ENCODE results near the gene AMOTL2.
A peak's percentile ranks its signal among the peaks of the same experiment; 100 is the strongest.

AMOTL2 gene

DNA sequence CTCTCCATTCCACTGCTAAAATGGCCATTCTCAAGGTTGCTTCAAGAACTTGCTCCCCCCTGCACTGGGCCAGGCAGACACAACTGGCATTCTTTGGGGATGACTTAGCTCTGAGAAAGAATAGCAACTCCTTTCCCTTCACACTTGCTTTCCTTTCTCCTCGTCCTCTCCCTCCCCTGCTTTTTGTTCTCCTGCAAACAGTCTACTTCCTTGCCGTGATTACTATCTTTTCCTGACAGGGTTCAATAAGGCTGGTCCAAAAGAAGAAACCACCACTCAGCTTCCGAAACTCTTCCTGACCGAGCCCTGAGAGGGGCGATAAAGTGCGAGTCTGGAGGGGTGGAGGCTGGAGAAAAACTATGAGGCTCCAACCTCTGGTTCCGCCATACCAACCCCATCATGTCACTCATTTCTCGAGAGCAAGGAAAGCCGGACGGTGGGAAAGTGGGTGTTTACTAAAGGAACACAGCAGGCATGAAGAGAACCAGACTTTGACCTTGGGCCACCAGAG lies 5.0 kb downstream of the AMOTL2 start:
- H2BK12ac ChIP-seq (ENCODE audit: low read length in 2 of 2), result no peak overlapping the region
- H3K14ac ChIP-seq (ENCODE audit: low read length in 2 of 2), result no peak overlapping the region
- H3K79me1 ChIP-seq (replicated peaks; ENCODE audit: low read length, poor library complexity, severe bottlenecking), result no peaks in the 10 kb centered on the region
- H3K27me3 ChIP-seq (ENCODE audit: control insufficient read depth in 1 of 2, insufficient read depth in 1 of 2, low read length in 2 of 2), result no peaks in the 10 kb centered on the region
- peak overlapping the region in 1 of 2 experiments; percentile 83 for H3K4me3 ChIP-seq (ENCODE audit: insufficient read depth in 1 of 2, low read depth in 1 of 2, low read length in 2 of 2)
- peak overlapping the region; percentile 99 for H3K9ac ChIP-seq (ENCODE audit: low read length)
- no peak overlapping the region for H2BK120ac ChIP-seq (ENCODE audit: low read depth, low read length)
- H3K23ac ChIP-seq (ENCODE audit: low read length in 2 of 2), result no peak overlapping the region
- peaks cover 66 to 73% of the 10 kb centered on the region in 2 experiments for H3K36me3 ChIP-seq (ENCODE audit: control insufficient read depth in 1 of 2, insufficient read depth in 2 of 2, low read depth in 1 of 2, low read length in 2 of 2)
- peak; percentile 82 for DNase-seq
- peak overlapping the region; percentile 43 for H2AK5ac ChIP-seq (ENCODE audit: low read length, severe bottlenecking)
- no peak overlapping the region for H2AFZ ChIP-seq (ENCODE audit: low read depth, low read length)
- H3K4me1 ChIP-seq (ENCODE audit: control insufficient read depth, insufficient read depth, low read depth, low read length), result peaks cover 62% of the 10 kb centered on the region
- no peak overlapping the region for H4K91ac ChIP-seq (ENCODE audit: low read length)
- H3K4me2 ChIP-seq (ENCODE audit: low read length, poor library complexity, severe bottlenecking), result peak overlapping the region; percentile 40
- WGBS, result 17% methylated on average over 8 of the region's 10 CpGs
- peak overlapping the region; percentile 98 for H3K27ac ChIP-seq (ENCODE audit: low read length, poor library complexity, severe bottlenecking)
- H3K4ac ChIP-seq (ENCODE audit: low read depth in 1 of 2, low read length in 2 of 2), result no peak overlapping the region
- no peak overlapping the region for H2BK15ac ChIP-seq (ENCODE audit: low read depth, poor library complexity, severe bottlenecking)
- H3K9me3 ChIP-seq (ENCODE audit: control insufficient read depth, low read length), result no peaks in the 10 kb centered on the region
- peak overlapping the region; percentile 36 for H2BK5ac ChIP-seq (ENCODE audit: low read depth, low read length, poor library complexity, severe bottlenecking)
- H4K8ac ChIP-seq (ENCODE audit: low read length), result no peak overlapping the region
- no peak overlapping the region for H3K18ac ChIP-seq (ENCODE audit: low read depth in 1 of 2, low read length in 2 of 2)

- Histone ChIP-seq H3K23ac (ENCODE audit: low read length in 2 of 2) (no peak overlapping the region), H3K27me3 (ENCODE audit: control insufficient read depth in 1 of 2, insufficient read depth in 1 of 2, low read length in 2 of 2) (no peaks in the 10 kb centered on the region), H2BK12ac (ENCODE audit: low read length in 2 of 2) (peak overlapping the region in 1 of 2 experiments; percentile 18), H3K18ac (ENCODE audit: low read depth in 1 of 2, low read length in 2 of 2) (peak overlapping the region in 1 of 2 experiments; percentile 46), H3K79me1 (replicated peaks; ENCODE audit: low read length, poor library complexity, severe bottlenecking) (no peaks in the 10 kb centered on the region), H3K27ac (ENCODE audit: low read length, poor library complexity, severe bottlenecking) (peak overlapping the region; percentile 98), H2BK15ac (ENCODE audit: low read depth, poor library complexity, severe bottlenecking) (no peak overlapping the region), H2AK5ac (ENCODE audit: low read length, severe bottlenecking) (peak overlapping the region; percentile 10), H3K9ac (ENCODE audit: low read length) (peak overlapping the region; percentile 40), H3K4ac (ENCODE audit: low read depth in 1 of 2, low read length in 2 of 2) (peak overlapping the region; percentile 10 to 50), H3K4me3 (ENCODE audit: insufficient read depth in 1 of 2, low read depth in 1 of 2, low read length in 2 of 2) (peak overlapping the region in 1 of 2 experiments; percentile 83), H2AFZ (ENCODE audit: low read depth, low read length) (no peak overlapping the region), H4K91ac (ENCODE audit: low read length) (peak overlapping the region; percentile 53), H3K9me3 (ENCODE audit: control insufficient read depth, low read length) (no peaks in the 10 kb centered on the region), H3K4me2 (ENCODE audit: low read length, poor library complexity, severe bottlenecking) (peak overlapping the region; percentile 5), H3K36me3 (ENCODE audit: control insufficient read depth in 1 of 2, insufficient read depth in 2 of 2, low read depth in 1 of 2, low read length in 2 of 2) (peaks cover 68 to 73% of the 10 kb centered on the region in 2 experiments), H3K4me1 (ENCODE audit: control insufficient read depth, insufficient read depth, low read depth, low read length) (peaks cover 64% of the 10 kb centered on the region), H2BK120ac (ENCODE audit: low read depth, low read length) (no peak overlapping the region), H2BK5ac (ENCODE audit: low read depth, low read length, poor library complexity, severe bottlenecking) (peak overlapping the region; percentile 36), H4K8ac (ENCODE audit: low read length) (peak overlapping the region; percentile 16), H3K14ac (ENCODE audit: low read length in 2 of 2) (no peak overlapping the region)
- 92% methylated on average over 3 of the region's 4 CpGs for WGBS
- DNase-seq, result no peak
Observed at GRCh38 chr3:134368751-134369105, 5.5 kb downstream of the AMOTL2 start.

- Histone ChIP-seq H3K4me2 (ENCODE audit: low read length, poor library complexity, severe bottlenecking) (no peak overlapping the region), H3K27me3 (ENCODE audit: control insufficient read depth in 1 of 2, insufficient read depth in 1 of 2, low read length in 2 of 2) (no peaks in the 10 kb centered on the region), H3K18ac (ENCODE audit: low read depth in 1 of 2, low read length in 2 of 2) (peak overlapping the region; percentile 46 to 68), H3K4me1 (ENCODE audit: control insufficient read depth, insufficient read depth, low read depth, low read length) (peaks cover 70% of the 10 kb centered on the region), H2BK5ac (ENCODE audit: low read depth, low read length, poor library complexity, severe bottlenecking) (peak overlapping the region; percentile 36), H2BK120ac (ENCODE audit: low read depth, low read length) (no peak overlapping the region), H2BK15ac (ENCODE audit: low read depth, poor library complexity, severe bottlenecking) (no peak overlapping the region), H4K8ac (ENCODE audit: low read length) (peak overlapping the region; percentile 16), H3K23ac (ENCODE audit: low read length in 2 of 2) (no peak overlapping the region), H4K91ac (ENCODE audit: low read length) (no peak overlapping the region), H2AK5ac (ENCODE audit: low read length, severe bottlenecking) (peak overlapping the region; percentile 10), H3K14ac (ENCODE audit: low read length in 2 of 2) (no peak overlapping the region), H3K36me3 (ENCODE audit: control insufficient read depth in 1 of 2, insufficient read depth in 2 of 2, low read depth in 1 of 2, low read length in 2 of 2) (peaks cover 74 to 79% of the 10 kb centered on the region in 2 experiments), H2BK12ac (ENCODE audit: low read length in 2 of 2) (peak overlapping the region in 1 of 2 experiments; percentile 18), H3K27ac (ENCODE audit: low read length, poor library complexity, severe bottlenecking) (peak overlapping the region; percentile 98), H3K9ac (ENCODE audit: low read length) (peak overlapping the region; percentile 34), H3K4me3 (ENCODE audit: insufficient read depth in 1 of 2, low read depth in 1 of 2, low read length in 2 of 2) (no peak overlapping the region), H3K79me1 (replicated peaks; ENCODE audit: low read length, poor library complexity, severe bottlenecking) (no peaks in the 10 kb centered on the region), H3K4ac (ENCODE audit: low read depth in 1 of 2, low read length in 2 of 2) (peak overlapping the region in 1 of 2 experiments; percentile 50), H3K9me3 (ENCODE audit: control insufficient read depth, low read length) (no peaks in the 10 kb centered on the region), H2AFZ (ENCODE audit: low read depth, low read length) (no peak overlapping the region)
- no peak for DNase-seq
- 94% methylated on average over 5 of the region's 8 CpGs for WGBS
Observed at GRCh38 chr3:134367869-134368750, 6.1 kb downstream of the AMOTL2 start.
